ENCODE data around the gene PDE1A.

DNA sequence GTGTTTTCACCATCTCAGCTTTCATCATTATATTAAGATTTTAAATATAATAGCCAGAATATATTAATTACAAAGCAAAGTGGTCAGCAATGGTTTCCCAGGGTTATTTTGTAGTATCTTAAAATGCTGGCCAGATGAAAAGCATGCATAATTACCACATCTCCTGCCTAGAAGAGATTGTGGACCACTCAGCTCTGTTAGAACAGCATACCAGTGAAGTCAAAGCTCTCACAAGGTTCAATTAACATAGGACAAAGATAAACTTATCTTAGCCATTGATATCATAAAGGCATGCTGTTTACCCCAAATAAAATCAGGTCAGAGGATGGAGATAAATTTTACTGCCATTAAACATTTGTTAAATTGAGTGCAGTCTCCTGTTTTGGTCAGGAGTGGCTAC is 19.3 kb upstream of the PDE1A start:
- TF ChIP-seq CTCF (IDR thresholded peaks at IDR 0.05) (no peak), POLR2AphosphoS5 (IDR thresholded peaks at IDR 0.05) (no peak)
